Nephron progenitor cell (in vitro differentiated cells): ENCODE data around the gene MSI2.
A peak's percentile ranks its signal among the peaks of the same experiment; 100 is the strongest.

ENCODE experiments used
- DNase-seq: peaks from one replicate; pipeline ENCODE4 v3.0.0; 2021
- H3K27ac Mint-ChIP-seq: 2 replicates; pipeline ENCODE4 v1.8.0; 2021; ENCODE audit warnings: mild to moderate bottlenecking, moderate library complexity, mixed read lengths
- H3K27me3 Mint-ChIP-seq: 2 replicates; pipeline ENCODE4 v1.8.0; 2021; ENCODE audit warnings: mild to moderate bottlenecking, low read depth, mixed read lengths; ENCODE audit not compliant: poor library complexity
- H3K36me3 Mint-ChIP-seq: 2 replicates; pipeline ENCODE4 v1.8.0; 2021; ENCODE audit warnings: low read depth, mixed read lengths
- H3K4me1 Mint-ChIP-seq: 2 replicates; pipeline ENCODE4 v1.8.0; 2021; ENCODE audit warnings: mixed read lengths
- H3K4me3 Mint-ChIP-seq: 2 replicates; pipeline ENCODE4 v1.8.0; 2021; ENCODE audit warnings: mild to moderate bottlenecking, moderate library complexity, mixed read lengths
- H3K9me3 Mint-ChIP-seq: 2 replicates; pipeline ENCODE4 v1.8.0; 2021; ENCODE audit warnings: mild to moderate bottlenecking, moderate library complexity, mixed read lengths
- CTCF ChIP-seq: fragments of 200-600 bp; sonication (generic); IDR thresholded peaks from 2 replicates; pipeline ENCODE4 v1.5.0; 2021; ENCODE audit warnings: antibody characterized with exemption

The MSI2 gene

GRCh38 chr17:57609125-57609877, 353.0 kb downstream of the MSI2 start:
- Mint-ChIP-seq H3K27ac (peak overlapping the region; percentile 68), H3K9me3 (no peaks in the 10 kb centered on the region), H3K4me1 (peaks cover 56% of the 10 kb centered on the region)

GRCh38 chr17:57609878-57610270, 353.6 kb downstream of the MSI2 start:
- no peak for TF ChIP-seq CTCF
- H3K4me3 Mint-ChIP-seq, result no peak overlapping the region
- peaks cover 18% of the 10 kb centered on the region for H3K36me3 Mint-ChIP-seq
- no peaks in the 10 kb centered on the region for H3K9me3 Mint-ChIP-seq
- H3K4me1 Mint-ChIP-seq, result peaks cover 50% of the 10 kb centered on the region
- no peak for DNase-seq
- H3K27ac Mint-ChIP-seq, result peak overlapping the region; percentile 68
- no peaks in the 10 kb centered on the region for H3K27me3 Mint-ChIP-seq

More at GRCh38 chr17:57609125-57609877, 353.0 kb downstream of the MSI2 start:
- no peaks in the 10 kb centered on the region for H3K27me3 Mint-ChIP-seq
- H3K36me3 Mint-ChIP-seq, result peaks cover 12% of the 10 kb centered on the region
- no peak for DNase-seq
- H3K4me3 Mint-ChIP-seq, result no peak overlapping the region
- no peak for TF ChIP-seq CTCF

GRCh38 chr17:57612202-57613071, 356.1 kb downstream of the MSI2 start:
- no peak for DNase-seq
- TF ChIP-seq CTCF, result no peak
- H3K27me3 Mint-ChIP-seq, result no peaks in the 10 kb centered on the region
- peaks cover 23% of the 10 kb centered on the region for H3K9me3 Mint-ChIP-seq
- H3K4me1 Mint-ChIP-seq, result peaks cover 27% of the 10 kb centered on the region
- peaks cover 38% of the 10 kb centered on the region for H3K36me3 Mint-ChIP-seq
- peak overlapping the region; percentile 13 for H3K27ac Mint-ChIP-seq
- H3K4me3 Mint-ChIP-seq, result no peak overlapping the region

- peak overlapping the region; percentile 81 for H3K27ac Mint-ChIP-seq
- H3K4me3 Mint-ChIP-seq, result no peak overlapping the region
- TF ChIP-seq CTCF, result no peak
- H3K9me3 Mint-ChIP-seq, result peaks cover 26% of the 10 kb centered on the region
- peaks cover 59% of the 10 kb centered on the region for H3K36me3 Mint-ChIP-seq
- no peaks in the 10 kb centered on the region for H3K27me3 Mint-ChIP-seq
- DNase-seq, result no peak
- peaks cover 4% of the 10 kb centered on the region for H3K4me1 Mint-ChIP-seq
Observed at GRCh38 chr17:57614742-57615141, 358.4 kb downstream of the MSI2 start.

- Mint-ChIP-seq H3K4me1 (no peaks in the 10 kb centered on the region), H3K27me3 (no peaks in the 10 kb centered on the region), H3K4me3 (no peak overlapping the region), H3K9me3 (peaks cover 26% of the 10 kb centered on the region), H3K36me3 (peaks cover 69% of the 10 kb centered on the region), H3K27ac (no peak overlapping the region)
- no peak for DNase-seq
- no peak for TF ChIP-seq CTCF
Observed at GRCh38 chr17:57615836-57616757, 359.8 kb downstream of the MSI2 start.
